Upper lobe of left lung (tissue), 6 donors: Measurements from ENCODE around the gene ARG1. TPM values are rescaled to one million over a fixed set of nuclear protein-coding genes. Genes with fewer than 3 reads are reported as not detected.

ENCODE experiments used
- ATAC-seq, 2 donors: fragments of 200-7000 bp; cut with Tn5 transposase; one replicate each; pipeline ENCODE4 v1.9.1; 2022; ENCODE audit warnings: mild to moderate bottlenecking in 2 of 2, moderate library complexity in 2 of 2; ENCODE audit not compliant: low FRiP score in 2 of 2
- DNase-seq, 2 donors: peaks; one replicate each; pipeline ENCODE4 v3.0.0-alpha.2; 2019 to 2020
- H3K27ac ChIP-seq, 4 donors: fragments of 200-600 bp; sonication (generic); one replicate each; pipeline ENCODE4 v1.5.1; 2016 to 2019
- H3K27me3 ChIP-seq, 4 donors: fragments of 200-600 bp; sonication (generic); one replicate each; pipeline ENCODE4 v1.5.1; 2017 to 2019
- H3K36me3 ChIP-seq, 4 donors: fragments of 200-600 bp; sonication (generic); one replicate each; pipeline ENCODE4 v1.5.1; 2016 to 2019
- H3K4me1 ChIP-seq, 4 donors: fragments of 200-600 bp; sonication (generic); one replicate each; pipeline ENCODE4 v1.5.1; 2018 to 2019
- H3K4me3 ChIP-seq, 4 donors: fragments of 200-600 bp; sonication (generic); one replicate each; pipeline ENCODE4 v1.5.1; 2017 to 2019; ENCODE audit warnings: mild to moderate bottlenecking in 2 of 4, moderate library complexity in 1 of 4
- H3K9me3 ChIP-seq, 4 donors: fragments of 200-600 bp; sonication (generic); one replicate each; pipeline ENCODE4 v1.5.1; 2018 to 2019
- EP300 ChIP-seq, 4 donors: sonication (generic); formaldehyde crosslinking; IDR thresholded peaks; one replicate each; pipeline ENCODE4 v1.5.1; 2017; ENCODE audit warnings: antibody characterized with exemption in 4 of 4, control low read depth in 2 of 4
- POLR2A ChIP-seq, 4 donors: fragments of 450-650 bp; IDR thresholded peaks; one replicate each; pipeline ENCODE4 v1.5.1; 2016 to 2017; ENCODE audit warnings: antibody characterized with exemption in 4 of 4, mild to moderate bottlenecking in 2 of 4
- POLR2AphosphoS5 ChIP-seq, 2 donors: sonication (generic); formaldehyde crosslinking; IDR thresholded peaks; one replicate each; pipeline ENCODE4 v1.5.1; 2017; ENCODE audit warnings: antibody characterized with exemption in 2 of 2
- WGBS, 2 donors: methylation state at CpG; one replicate each; pipeline ENCODE4 v1.1.5; 2017 to 2018; 5-methylcytosine and 5-hydroxymethylcytosine counted together
- total RNA-seq, 6 donors: library from RNA; depleted of rRNA in 4 of 6; stranded (reverse); fragments of >200 nt in 4 of 6; gene quantifications; one replicate each; pipeline versions ENCODE4 v1.1.0 to v1.2.1, GENCODE V29; 2016 to 2021
- TF ChIP-seq, protein P1 (sequence below), 6 experiments: fragments of 450-650 bp in 4 of 6; fragments of 200-600 bp in 2 of 6; sonication (generic) in 2 of 6; IDR thresholded peaks; one replicate each; pipeline ENCODE4 v1.5.1; 2016 to 2019; ENCODE audit warnings: antibody characterized with exemption in 6 of 6
- donor health status: DM: no; HTN: no; CAD: no; lungs with moderate emphysema.
- donor health status: DM: no; HTN: yes; CAD: no; lungs with severe emphysema.

The ARG1 gene
- total RNA-seq, 6 donors from 2014 or later: 1.2 to 5.1 (median 3.7) TPM; not detected in 1

DNA sequence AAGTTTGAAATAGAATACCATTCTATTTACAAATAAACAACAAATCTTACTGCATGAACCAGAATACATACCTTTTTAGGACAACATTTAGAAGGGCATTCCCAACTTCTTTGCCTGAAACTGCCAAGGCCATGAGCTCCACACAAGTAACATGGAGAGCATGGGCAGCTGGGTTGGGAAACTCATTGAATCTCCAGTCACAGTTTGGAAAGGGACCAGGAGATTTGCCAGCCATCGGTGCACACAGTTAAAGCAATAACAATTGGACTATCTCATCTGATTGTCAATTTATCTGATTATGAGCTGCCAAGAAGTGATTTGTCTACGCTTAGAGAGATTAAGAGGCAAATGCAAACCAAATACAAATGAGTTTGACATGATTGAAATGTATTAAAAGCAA, 19.9 kb downstream of the ARG1 start:
- peaks cover 50 to 100% (median 74%) of the 10 kb centered on the region in 4 donors for H3K36me3 ChIP-seq
- no peak for TF ChIP-seq POLR2AphosphoS5 (IDR thresholded peaks at IDR 0.05)
- H3K9me3 ChIP-seq: no peaks in the 10 kb centered on the region
- ATAC-seq (no peak), DNase-seq (no peak)
- H3K27me3 ChIP-seq: no peaks in the 10 kb centered on the region
- H3K4me1 ChIP-seq: no peaks in the 10 kb centered on the region
- WGBS, 2 donors: 75 to 88% methylated on average over 2 of the region's 2 CpGs
- H3K4me3 ChIP-seq: no peak overlapping the region
- no peak overlapping the region for H3K27ac ChIP-seq

DNA sequence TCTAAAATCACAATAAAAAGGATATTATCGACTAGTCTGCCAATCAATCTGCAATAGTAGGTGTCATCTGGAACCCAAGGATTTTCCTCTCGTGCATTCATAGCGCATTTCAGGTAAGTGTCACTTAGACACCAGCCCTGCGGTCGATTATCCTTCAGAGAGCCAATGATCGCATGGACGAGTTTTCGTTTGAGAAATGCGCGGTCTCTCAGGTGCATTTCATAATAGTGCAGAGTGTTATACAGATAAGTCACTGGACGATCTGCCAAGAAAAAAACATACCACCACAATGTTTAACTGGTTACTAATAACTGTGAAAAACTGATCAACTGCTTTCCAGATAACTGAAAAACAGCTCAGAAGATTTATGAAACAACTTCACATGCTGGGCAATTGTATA, 21.0 kb downstream of the ARG1 start:
- no peak for ATAC-seq
- WGBS, 2 donors: 95 to 96% methylated on average over 11 of the region's 11 CpGs

DNA sequence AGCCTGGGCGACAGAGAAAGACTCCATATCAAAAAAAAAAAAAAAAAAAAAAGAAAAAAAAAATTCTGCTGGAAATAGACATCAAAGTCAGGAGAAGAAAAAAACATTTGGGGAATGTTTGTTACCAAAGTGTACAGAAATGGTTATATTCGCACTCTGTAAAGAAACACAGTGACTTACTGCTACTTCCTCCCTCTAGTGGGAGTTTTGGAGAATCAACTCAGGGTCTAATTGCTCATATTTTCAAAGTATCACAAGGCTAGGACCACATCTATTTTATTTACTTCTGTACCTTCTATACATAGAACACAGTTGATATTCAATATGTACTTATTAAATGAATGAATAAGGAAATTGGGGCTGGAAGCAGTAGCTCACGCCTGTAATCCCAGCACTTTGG, 24.4 kb downstream of the ARG1 start:
- TF ChIP-seq POLR2A (IDR thresholded peaks at IDR 0.05) (no peak), POLR2AphosphoS5 (IDR thresholded peaks at IDR 0.05) (no peak), EP300 (IDR thresholded peaks at IDR 0.05) (no peak)
- TF ChIP-seq, protein P1, sequence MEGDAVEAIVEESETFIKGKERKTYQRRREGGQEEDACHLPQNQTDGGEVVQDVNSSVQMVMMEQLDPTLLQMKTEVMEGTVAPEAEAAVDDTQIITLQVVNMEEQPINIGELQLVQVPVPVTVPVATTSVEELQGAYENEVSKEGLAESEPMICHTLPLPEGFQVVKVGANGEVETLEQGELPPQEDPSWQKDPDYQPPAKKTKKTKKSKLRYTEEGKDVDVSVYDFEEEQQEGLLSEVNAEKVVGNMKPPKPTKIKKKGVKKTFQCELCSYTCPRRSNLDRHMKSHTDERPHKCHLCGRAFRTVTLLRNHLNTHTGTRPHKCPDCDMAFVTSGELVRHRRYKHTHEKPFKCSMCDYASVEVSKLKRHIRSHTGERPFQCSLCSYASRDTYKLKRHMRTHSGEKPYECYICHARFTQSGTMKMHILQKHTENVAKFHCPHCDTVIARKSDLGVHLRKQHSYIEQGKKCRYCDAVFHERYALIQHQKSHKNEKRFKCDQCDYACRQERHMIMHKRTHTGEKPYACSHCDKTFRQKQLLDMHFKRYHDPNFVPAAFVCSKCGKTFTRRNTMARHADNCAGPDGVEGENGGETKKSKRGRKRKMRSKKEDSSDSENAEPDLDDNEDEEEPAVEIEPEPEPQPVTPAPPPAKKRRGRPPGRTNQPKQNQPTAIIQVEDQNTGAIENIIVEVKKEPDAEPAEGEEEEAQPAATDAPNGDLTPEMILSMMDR (IDR thresholded peaks at IDR 0.05): no peak
- peaks cover 38 to 100% (median 69%) of the 10 kb centered on the region in 4 donors for H3K36me3 ChIP-seq
- H3K27me3 ChIP-seq: no peaks in the 10 kb centered on the region
- 92 to 98% methylated on average over 3 of the region's 3 CpGs for WGBS, 2 donors
- H3K9me3 ChIP-seq: no peaks in the 10 kb centered on the region
- DNase-seq (no peak), ATAC-seq (no peak)
- H3K27ac ChIP-seq: no peak overlapping the region
- H3K4me1 ChIP-seq: no peaks in the 10 kb centered on the region
- H3K4me3 ChIP-seq: no peak overlapping the region

More for the DNA sequence above, 21.0 kb downstream of the ARG1 start:
- TF ChIP-seq EP300 (IDR thresholded peaks at IDR 0.05): no peak
- TF ChIP-seq, protein P1 (IDR thresholded peaks at IDR 0.05): no peak
- TF ChIP-seq POLR2AphosphoS5 (IDR thresholded peaks at IDR 0.05): no peak
- no peak for TF ChIP-seq POLR2A (IDR thresholded peaks at IDR 0.05)
- Histone ChIP-seq H3K9me3 (no peaks in the 10 kb centered on the region), H3K27ac (no peak overlapping the region), H3K4me1 (no peaks in the 10 kb centered on the region), H3K4me3 (no peak overlapping the region), H3K27me3 (no peaks in the 10 kb centered on the region), H3K36me3 (peaks cover 51 to 100% (median 76%) of the 10 kb centered on the region in 4 donors)
- DNase-seq: no peak

DNA sequence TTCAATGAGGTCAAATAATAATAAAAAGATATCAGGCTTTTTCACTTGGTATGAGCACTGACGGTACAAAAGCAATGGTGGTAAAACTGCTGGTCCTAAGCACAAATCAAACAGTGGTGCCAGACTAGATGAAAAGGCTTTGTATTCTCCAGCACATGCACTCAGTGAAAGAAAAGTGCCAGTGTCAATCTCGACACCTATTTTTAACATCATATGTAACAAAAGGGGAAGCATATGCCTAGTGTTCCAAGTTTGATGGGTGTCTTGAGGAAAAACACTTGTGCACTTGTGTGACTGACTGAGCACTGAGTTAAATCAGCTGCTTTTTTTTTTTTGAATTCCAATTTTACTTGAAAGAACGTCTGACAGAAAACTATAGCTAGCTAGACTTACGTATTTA, 27.7 kb downstream of the ARG1 start:
- no peak for ATAC-seq
- Histone ChIP-seq H3K4me1 (no peaks in the 10 kb centered on the region), H3K9me3 (no peaks in the 10 kb centered on the region), H3K4me3 (no peak overlapping the region), H3K36me3 (peaks cover 51 to 100% (median 76%) of the 10 kb centered on the region in 4 donors), H3K27ac (no peak overlapping the region), H3K27me3 (no peaks in the 10 kb centered on the region)
- TF ChIP-seq POLR2AphosphoS5 (IDR thresholded peaks at IDR 0.05) (no peak), EP300 (IDR thresholded peaks at IDR 0.05) (no peak), POLR2A (IDR thresholded peaks at IDR 0.05) (no peak)
- TF ChIP-seq, protein P1 (IDR thresholded peaks at IDR 0.05): no peak
- WGBS, 2 donors: 82 to 91% methylated on average over 4 of the region's 4 CpGs
- no peak for DNase-seq

DNA sequence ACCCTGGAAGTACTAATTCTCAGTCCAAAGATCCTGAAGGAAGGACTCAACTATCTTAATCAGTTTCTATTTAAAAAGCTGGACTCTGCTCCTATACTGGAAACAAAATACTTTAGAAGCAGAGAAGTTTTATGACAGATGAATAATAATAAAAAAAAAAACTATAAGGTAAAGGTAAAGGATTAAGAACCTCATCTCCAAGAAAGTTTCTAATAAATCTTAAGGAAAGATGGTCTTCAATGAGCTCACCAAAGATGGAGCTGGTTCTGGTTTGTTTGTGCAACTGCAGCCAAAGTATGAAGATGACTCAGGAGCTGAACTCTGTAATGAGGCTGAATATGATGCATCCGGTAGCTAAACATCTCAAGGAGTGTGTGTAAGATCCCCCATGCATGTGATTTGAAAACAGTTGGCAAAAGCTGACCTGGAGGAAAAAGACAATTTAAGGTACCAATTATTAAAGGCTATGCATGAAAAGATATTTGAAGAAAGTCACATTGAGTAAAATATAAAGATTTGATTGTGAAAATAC, 29.8 kb downstream of the ARG1 start:
- no peak for TF ChIP-seq POLR2AphosphoS5 (IDR thresholded peaks at IDR 0.05)
- no peak for TF ChIP-seq POLR2A (IDR thresholded peaks at IDR 0.05)
- no peak for TF ChIP-seq EP300 (IDR thresholded peaks at IDR 0.05)
- TF ChIP-seq, protein P1 (IDR thresholded peaks at IDR 0.05): no peak
- H3K9me3 ChIP-seq: no peaks in the 10 kb centered on the region
- H3K27me3 ChIP-seq: no peaks in the 10 kb centered on the region
- no peak for DNase-seq
- WGBS, 2 donors: 71 to 85% methylated on average over 1 of the region's 1 CpG
- no peaks in the 10 kb centered on the region for H3K4me1 ChIP-seq
- no peak for ATAC-seq
- no peak overlapping the region for H3K27ac ChIP-seq
- peaks cover 39 to 100% (median 77%) of the 10 kb centered on the region in 4 donors for H3K36me3 ChIP-seq
- no peak overlapping the region for H3K4me3 ChIP-seq
